HG02610 (cell line): ENCODE measurements around the gene ZNF518B.

Experiments
- ATAC-seq: cut with Tn5 transposase; IDR thresholded peaks from one replicate; pipeline ENCODE4 v1.9.1; 2021; ENCODE audit warnings: mild to moderate bottlenecking, moderate library complexity; ENCODE audit not compliant: unreplicated experiment

The ZNF518B gene

GRCh38 chr4:10457255-10457801 lies at the start of gene ZNF518B:
ZNF518B (minus strand) TSS chr4:10457426; CDS start chr4:10446328, 11,098 bp downstream.
- peak; percentile 75 for ATAC-seq

GRCh38 chr4:10506077-10506476 lies 48.9 kb upstream of the ZNF518B start:
- no peak for ATAC-seq

- no peak for ATAC-seq
These were observed 47.4 kb upstream of the ZNF518B start for GRCh38 chr4:10504570-10505179.

GRCh38 chr4:10502717-10503116 lies 45.5 kb upstream of the ZNF518B start:
- ATAC-seq: no peak

GRCh38 chr4:10500776-10501175 lies 43.5 kb upstream of the ZNF518B start:
- no peak for ATAC-seq

GRCh38 chr4:10496200-10496599 lies 39.0 kb upstream of the ZNF518B start:
- ATAC-seq: no peak

- no peak for ATAC-seq
These were observed 38.4 kb upstream of the ZNF518B start for GRCh38 chr4:10495651-10496050.

- ATAC-seq: no peak
These were observed 35.2 kb upstream of the ZNF518B start for GRCh38 chr4:10492464-10492863.

- no peak for ATAC-seq
These were observed 34.2 kb upstream of the ZNF518B start for GRCh38 chr4:10491401-10491800.

- no peak for ATAC-seq
These were observed 33.8 kb upstream of the ZNF518B start for GRCh38 chr4:10490996-10491395.

GRCh38 chr4:10482913-10483312 lies 25.7 kb upstream of the ZNF518B start:
- ATAC-seq: no peak

GRCh38 chr4:10480616-10481015 lies 23.4 kb upstream of the ZNF518B start:
- no peak for ATAC-seq

GRCh38 chr4:10478621-10479020 lies 21.4 kb upstream of the ZNF518B start:
- no peak for ATAC-seq

GRCh38 chr4:10470505-10470904 lies 13.3 kb upstream of the ZNF518B start:
- ATAC-seq: no peak

- ATAC-seq: no peak
These were observed 8.9 kb upstream of the ZNF518B start for GRCh38 chr4:10466161-10466560.

GRCh38 chr4:10462876-10463275 lies 5.7 kb upstream of the ZNF518B start:
- no peak for ATAC-seq

GRCh38 chr4:10461850-10462400 lies 4.7 kb upstream of the ZNF518B start:
- no peak for ATAC-seq

GRCh38 chr4:10461091-10461849 lies 4.0 kb upstream of the ZNF518B start:
- peak; percentile 78 for ATAC-seq

GRCh38 chr4:10460313-10461047 lies 3.3 kb upstream of the ZNF518B start:
- no peak for ATAC-seq

- ATAC-seq: no peak
These were observed 2.1 kb upstream of the ZNF518B start for GRCh38 chr4:10459305-10459704.

GRCh38 chr4:10458177-10458576 lies 951 bp upstream of the ZNF518B start:
- no peak for ATAC-seq
